Natural killer cell treated with Interleukin-12 subunit alpha and Interleukin-12 subunit beta and Interleukin-15 and Interleukin-18, amount 100 ng/mL, for 72 hours (primary cell): ENCODE data around the gene SLC6A19. TPM values are rescaled to one million over a fixed set of nuclear protein-coding genes. Genes with fewer than 3 reads are reported as not detected.

ENCODE experiments used
- ATAC-seq, 2 donors: fragments of 150-1000 bp; cut with Tn5 transposase in 1 of 2; sonication (Bioruptor Pico), chemical (Tn5 transposase) in 1 of 2; 2 replicates each; pipeline ENCODE4 v1.10.0; 2021
- DNase-seq: peaks from one replicate; pipeline ENCODE4 v3.0.0; 2022; ENCODE audit warnings: low spot score
- H3K27ac Mint-ChIP-seq, 2 donors: 1 replicate in 1 of 2; 2 replicates in 1 of 2; pipeline ENCODE4 v1.8.0; 2022; ENCODE audit warnings: mixed read lengths in 2 of 2, mild to moderate bottlenecking in 1 of 2, moderate library complexity in 1 of 2
- H3K27me3 Mint-ChIP-seq, 2 donors: 1 replicate in 1 of 2; 2 replicates in 1 of 2; pipeline ENCODE4 v1.8.0; 2022; ENCODE audit warnings: mixed read lengths in 2 of 2
- H3K36me3 Mint-ChIP-seq: one replicate; pipeline ENCODE4 v1.8.0; 2022; ENCODE audit warnings: mixed read lengths
- H3K4me1 Mint-ChIP-seq, 2 donors: 1 replicate in 1 of 2; 2 replicates in 1 of 2; pipeline ENCODE4 v1.8.0; 2022; ENCODE audit warnings: low read depth in 2 of 2, mixed read lengths in 2 of 2, mild to moderate bottlenecking in 1 of 2
- H3K4me3 Mint-ChIP-seq: one replicate; pipeline ENCODE4 v1.8.0; 2022; ENCODE audit warnings: mixed read lengths
- H3K9me3 Mint-ChIP-seq: 2 replicates; pipeline ENCODE4 v1.8.0; 2022; ENCODE audit warnings: mixed read lengths
- total RNA-seq, 2 donors: library from RNA; stranded (reverse); gene quantifications; one replicate each; pipeline ENCODE4 v1.2.3, GENCODE V29; 2022

The SLC6A19 gene
- total RNA-seq, 2 donors from 2014 or later, result not detected

- Mint-ChIP-seq H3K27me3 (peaks cover 16 to 26% of the 10 kb centered on the region in 2 donors), H3K9me3 (no peaks in the 10 kb centered on the region), H3K4me1 (no peaks in the 10 kb centered on the region), H3K4me3 (no peak overlapping the region), H3K27ac (no peak overlapping the region), H3K36me3 (no peaks in the 10 kb centered on the region)
- DNase-seq, result peak; percentile 49
- ATAC-seq, result no peak
Observed at GRCh38 chr5:1186351-1187233, 14.8 kb upstream of the SLC6A19 start.

GRCh38 chr5:1187234-1187949 lies 14.0 kb upstream of the SLC6A19 start:
- Mint-ChIP-seq H3K4me1 (no peaks in the 10 kb centered on the region), H3K4me3 (no peak overlapping the region), H3K9me3 (no peaks in the 10 kb centered on the region), H3K27me3 (peaks cover 19 to 26% of the 10 kb centered on the region in 2 donors), H3K36me3 (no peaks in the 10 kb centered on the region), H3K27ac (no peak overlapping the region)
- DNase-seq (peak; percentile 54), ATAC-seq (peak in 1 of 2 donors; percentile 20)

- no peak overlapping the region for H3K4me3 Mint-ChIP-seq
- no peaks in the 10 kb centered on the region for H3K4me1 Mint-ChIP-seq
- H3K36me3 Mint-ChIP-seq, result no peaks in the 10 kb centered on the region
- no peaks in the 10 kb centered on the region for H3K9me3 Mint-ChIP-seq
- no peak overlapping the region for H3K27ac Mint-ChIP-seq
- peaks cover 23 to 26% of the 10 kb centered on the region in 2 donors for H3K27me3 Mint-ChIP-seq
- DNase-seq (no peak), ATAC-seq (no peak)
Observed at GRCh38 chr5:1187950-1188334, 13.5 kb upstream of the SLC6A19 start.

GRCh38 chr5:1188464-1188863 lies 12.9 kb upstream of the SLC6A19 start:
- no peaks in the 10 kb centered on the region for H3K4me1 Mint-ChIP-seq
- no peak overlapping the region for H3K4me3 Mint-ChIP-seq

GRCh38 chr5:1189269-1189668 lies 12.1 kb upstream of the SLC6A19 start:
- Mint-ChIP-seq H3K4me1 (no peaks in the 10 kb centered on the region), H3K27ac (no peak overlapping the region), H3K9me3 (no peaks in the 10 kb centered on the region), H3K36me3 (no peaks in the 10 kb centered on the region), H3K4me3 (no peak overlapping the region), H3K27me3 (peaks cover 25 to 26% of the 10 kb centered on the region in 2 donors)
- DNase-seq, result no peak
- no peak for ATAC-seq

More at GRCh38 chr5:1188464-1188863, 12.9 kb upstream of the SLC6A19 start:
- DNase-seq (no peak), ATAC-seq (no peak)
- H3K9me3 Mint-ChIP-seq, result no peaks in the 10 kb centered on the region
- H3K27ac Mint-ChIP-seq, result no peak overlapping the region
- no peaks in the 10 kb centered on the region for H3K36me3 Mint-ChIP-seq
- peaks cover 25 to 26% of the 10 kb centered on the region in 2 donors for H3K27me3 Mint-ChIP-seq

- H3K9me3 Mint-ChIP-seq, result no peaks in the 10 kb centered on the region
- no peak for ATAC-seq
- peak; percentile 22 for DNase-seq
- no peak overlapping the region for H3K4me3 Mint-ChIP-seq
- H3K36me3 Mint-ChIP-seq, result no peaks in the 10 kb centered on the region
- peaks cover 25 to 26% of the 10 kb centered on the region in 2 donors for H3K27me3 Mint-ChIP-seq
- no peaks in the 10 kb centered on the region for H3K4me1 Mint-ChIP-seq
- H3K27ac Mint-ChIP-seq, result no peak overlapping the region
Observed at GRCh38 chr5:1190278-1190677, 11.1 kb upstream of the SLC6A19 start.

- no peak overlapping the region for H3K27ac Mint-ChIP-seq
- ATAC-seq, result no peak
Observed at GRCh38 chr5:1190837-1191239, 10.6 kb upstream of the SLC6A19 start.

GRCh38 chr5:1192971-1193590 lies 8.3 kb upstream of the SLC6A19 start:
- Mint-ChIP-seq H3K27me3 (peaks cover 30 to 33% of the 10 kb centered on the region in 2 donors), H3K9me3 (no peaks in the 10 kb centered on the region), H3K4me1 (no peaks in the 10 kb centered on the region), H3K36me3 (no peaks in the 10 kb centered on the region), H3K4me3 (no peak overlapping the region), H3K27ac (no peak overlapping the region)
- DNase-seq, result peak; percentile 32
- peak in 1 of 2 donors; percentile 48 for ATAC-seq

More at GRCh38 chr5:1190837-1191239, 10.6 kb upstream of the SLC6A19 start:
- peaks cover 25 to 26% of the 10 kb centered on the region in 2 donors for H3K27me3 Mint-ChIP-seq
- DNase-seq, result peak; percentile 12
- no peaks in the 10 kb centered on the region for H3K36me3 Mint-ChIP-seq
- no peaks in the 10 kb centered on the region for H3K9me3 Mint-ChIP-seq
- H3K4me1 Mint-ChIP-seq, result no peaks in the 10 kb centered on the region
- H3K4me3 Mint-ChIP-seq, result no peak overlapping the region

- no peaks in the 10 kb centered on the region for H3K4me1 Mint-ChIP-seq
- H3K27me3 Mint-ChIP-seq, result peaks cover 30 to 31% of the 10 kb centered on the region in 2 donors
- ATAC-seq (no peak), DNase-seq (peak; percentile 56)
- H3K9me3 Mint-ChIP-seq, result no peaks in the 10 kb centered on the region
- no peak overlapping the region for H3K27ac Mint-ChIP-seq
- H3K4me3 Mint-ChIP-seq, result no peak overlapping the region
- no peaks in the 10 kb centered on the region for H3K36me3 Mint-ChIP-seq
Observed at GRCh38 chr5:1193591-1193985, 7.8 kb upstream of the SLC6A19 start.

- no peaks in the 10 kb centered on the region for H3K9me3 Mint-ChIP-seq
- H3K36me3 Mint-ChIP-seq, result no peaks in the 10 kb centered on the region
- H3K4me1 Mint-ChIP-seq, result no peaks in the 10 kb centered on the region
- no peak for ATAC-seq
- peaks cover 23% of the 10 kb centered on the region in 2 donors for H3K27me3 Mint-ChIP-seq
- peak; percentile 13 for DNase-seq
- no peak overlapping the region for H3K4me3 Mint-ChIP-seq
- H3K27ac Mint-ChIP-seq, result no peak overlapping the region
Observed at GRCh38 chr5:1194378-1194777, 7.0 kb upstream of the SLC6A19 start.

GRCh38 chr5:1195439-1195838 lies 6.0 kb upstream of the SLC6A19 start:
- H3K36me3 Mint-ChIP-seq, result no peaks in the 10 kb centered on the region
- no peaks in the 10 kb centered on the region for H3K4me1 Mint-ChIP-seq
- ATAC-seq (no peak), DNase-seq (peak; percentile 0)
- no peak overlapping the region for H3K4me3 Mint-ChIP-seq
- no peak overlapping the region for H3K27ac Mint-ChIP-seq
- peaks cover 14 to 21% of the 10 kb centered on the region in 2 donors for H3K27me3 Mint-ChIP-seq
- no peaks in the 10 kb centered on the region for H3K9me3 Mint-ChIP-seq

GRCh38 chr5:1195916-1196315 lies 5.5 kb upstream of the SLC6A19 start:
- Mint-ChIP-seq H3K27ac (no peak overlapping the region), H3K4me1 (no peaks in the 10 kb centered on the region), H3K36me3 (no peaks in the 10 kb centered on the region), H3K4me3 (no peak overlapping the region), H3K27me3 (peaks cover 9 to 16% of the 10 kb centered on the region in 2 donors), H3K9me3 (no peaks in the 10 kb centered on the region)
- ATAC-seq (no peak), DNase-seq (peak; percentile 20)

GRCh38 chr5:1196562-1196961 lies 4.8 kb upstream of the SLC6A19 start:
- no peaks in the 10 kb centered on the region for H3K9me3 Mint-ChIP-seq
- no peak for ATAC-seq
- no peaks in the 10 kb centered on the region for H3K4me1 Mint-ChIP-seq
- no peak overlapping the region for H3K27ac Mint-ChIP-seq
- no peaks in the 10 kb centered on the region for H3K36me3 Mint-ChIP-seq
- H3K27me3 Mint-ChIP-seq, result peaks cover 7 to 15% of the 10 kb centered on the region in 2 donors
- no peak overlapping the region for H3K4me3 Mint-ChIP-seq
- DNase-seq, result no peak
